Measurements from ENCODE around the gene SLC39A13.

- no peak for TF ChIP-seq CTCF (IDR thresholded peaks at IDR 0.05)
- no peak for TF ChIP-seq ZFX (IDR thresholded peaks at IDR 0.05; ENCODE audit: borderline replicate concordance)
Observed at GRCh38 chr11:47359162-47359561, 49.2 kb upstream of the SLC39A13 start.

Measured in 22Rv1 (cell line).